Loucy (cell line): ENCODE results near the gene CHURC1.

Experiments
- EZH2phosphoT487 ChIP-seq: fragments of 200-600 bp; IDR thresholded peaks from 2 replicates; pipeline ENCODE4 v1.6.1; 2018; ENCODE audit warnings: antibody characterized with exemption, mild to moderate bottlenecking, moderate library complexity, borderline replicate concordance
- TF ChIP-seq, protein P1 (sequence below): fragments of 200-600 bp; sonication (generic); conservative IDR thresholded peaks from 2 replicates; pipeline ENCODE4 v1.5.1; 2014; ENCODE audit warnings: mild to moderate bottlenecking, antibody characterized with exemption, low read length

DNA sequence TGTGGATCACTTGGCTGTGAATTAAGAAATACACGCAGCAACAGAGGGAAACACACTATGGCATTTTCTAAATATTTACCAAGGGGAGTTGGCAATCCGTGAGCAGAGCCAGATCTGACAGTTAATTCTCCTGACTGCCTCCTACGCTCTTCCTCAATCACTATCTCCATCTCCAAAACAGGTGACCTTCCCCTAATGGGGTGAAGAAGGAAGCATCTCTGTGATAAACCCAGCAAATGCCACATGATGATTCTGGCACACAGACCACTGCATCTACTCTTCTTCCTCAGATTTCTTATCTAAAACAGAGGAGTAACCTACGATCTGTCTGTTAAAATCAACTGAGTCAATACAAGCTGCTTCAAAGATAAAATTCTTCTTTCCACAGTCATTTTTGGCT is 38.9 kb upstream of the CHURC1 start:
- TF ChIP-seq, protein P1, sequence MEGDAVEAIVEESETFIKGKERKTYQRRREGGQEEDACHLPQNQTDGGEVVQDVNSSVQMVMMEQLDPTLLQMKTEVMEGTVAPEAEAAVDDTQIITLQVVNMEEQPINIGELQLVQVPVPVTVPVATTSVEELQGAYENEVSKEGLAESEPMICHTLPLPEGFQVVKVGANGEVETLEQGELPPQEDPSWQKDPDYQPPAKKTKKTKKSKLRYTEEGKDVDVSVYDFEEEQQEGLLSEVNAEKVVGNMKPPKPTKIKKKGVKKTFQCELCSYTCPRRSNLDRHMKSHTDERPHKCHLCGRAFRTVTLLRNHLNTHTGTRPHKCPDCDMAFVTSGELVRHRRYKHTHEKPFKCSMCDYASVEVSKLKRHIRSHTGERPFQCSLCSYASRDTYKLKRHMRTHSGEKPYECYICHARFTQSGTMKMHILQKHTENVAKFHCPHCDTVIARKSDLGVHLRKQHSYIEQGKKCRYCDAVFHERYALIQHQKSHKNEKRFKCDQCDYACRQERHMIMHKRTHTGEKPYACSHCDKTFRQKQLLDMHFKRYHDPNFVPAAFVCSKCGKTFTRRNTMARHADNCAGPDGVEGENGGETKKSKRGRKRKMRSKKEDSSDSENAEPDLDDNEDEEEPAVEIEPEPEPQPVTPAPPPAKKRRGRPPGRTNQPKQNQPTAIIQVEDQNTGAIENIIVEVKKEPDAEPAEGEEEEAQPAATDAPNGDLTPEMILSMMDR: no peak
- TF ChIP-seq EZH2phosphoT487: no peak
